ENCODE results near the gene SMYD2. TPM values are rescaled to one million over a fixed set of nuclear protein-coding genes. Genes with fewer than 3 reads are reported as not detected.

SMYD2 gene
- total and polyA plus RNA-seq, 2 of the 8 experiments (the other 6 are each of a cell fraction or from before 2014, with no cell fraction given), result 3.0 to 5.2 TPM

GRCh38 chr1:214341459-214341858 is 60.5 kb downstream of the SMYD2 start:
- no peak overlapping the region; the same call in 1 of the 2 replicates for H2BK5ac ChIP-seq (ENCODE audit: low read depth, low read length)
- no peak overlapping the region for H2BK15ac ChIP-seq (ENCODE audit: low read length)
- H4K91ac ChIP-seq (replicated peaks; ENCODE audit: insufficient read length, low read length), result no peak overlapping the region
- no peak overlapping the region for H4K5ac ChIP-seq (ENCODE audit: insufficient read length, low read depth, low read length)
- DNase-seq (ENCODE audit: low read depth in 1 of 2, low spot score in 2 of 2), result no peak
- H2BK120ac ChIP-seq (replicated peaks; ENCODE audit: low read depth, low read length), result no peak overlapping the region
- H3K18ac ChIP-seq (ENCODE audit: extremely low read depth, low read length), result no peak overlapping the region
- no peak overlapping the region for H3K27ac ChIP-seq (ENCODE audit: low read depth, low read length)
- ChIA-PET CTCF (ENCODE audit: partially characterized antibody) (interaction anchor here (0.7 to 19.1 kb wide), 10 partner anchors 8 to 286 kb away, joined by 3 to 610 read pairs (median 4); no protein-coding TSS in a partner anchor), POLR2A (ENCODE audit: partially characterized antibody) (interaction anchor here (1.3 to 1.5 kb wide), 2 partner anchors 62 to 107 kb away, joined by 3 to 5 read pairs; no protein-coding TSS in a partner anchor)
- H2BK12ac ChIP-seq (ENCODE audit: low read depth, low read length), result no peak overlapping the region; the same call in 1 of the 2 replicates
- no peaks in the 10 kb centered on the region for H3K79me1 ChIP-seq (ENCODE audit: low read depth, low read length)
- no peaks in the 10 kb centered on the region for H4K20me1 ChIP-seq (replicated peaks in 1 of 2; ENCODE audit: control insufficient read depth in 1 of 2, insufficient read depth in 2 of 2, low read length in 2 of 2)
- WGBS, 2 experiments (ENCODE audit: extremely low coverage in 1 of 2, insufficient coverage in 1 of 2, insufficient read length in 1 of 2, insufficient replicate concordance in 2 of 2, low coverage in 1 of 2, low lambda C conversion rate in 2 of 2, missing lambda C conversion rate in 1 of 2), result 92% methylated on average over 3 of the region's 3 CpGs; no CpG with 5 or more reads in 1 of the 2 experiments
- no peak overlapping the region for H3K4me2 ChIP-seq (ENCODE audit: insufficient read depth in 1 of 2, low read depth in 2 of 2, low read length in 2 of 2)
- no peak overlapping the region for H3K4me3 ChIP-seq (ENCODE audit: extremely low read depth in 1 of 4, insufficient read depth in 2 of 4, low read depth in 3 of 4, low read length in 4 of 4)
- peaks cover 0 to 2% of the 10 kb centered on the region in 2 experiments; a peak in 1 of 4 replicates for H3K9me3 ChIP-seq (ENCODE audit: insufficient read depth in 2 of 2, low read depth in 1 of 2, low read length in 1 of 2)
- no peaks in the 10 kb centered on the region for H3K27me3 ChIP-seq (replicated peaks in 1 of 4; ENCODE audit: control insufficient read depth in 3 of 4, extremely low read depth in 1 of 4, insufficient read depth in 3 of 4, low read length in 3 of 4)
- H2AFZ ChIP-seq (ENCODE audit: low read length), result no peak overlapping the region
- no peak overlapping the region for H3K14ac ChIP-seq (ENCODE audit: insufficient read length)
- no peak overlapping the region for H2BK20ac ChIP-seq (ENCODE audit: low read length)
- no peak overlapping the region for H3K4ac ChIP-seq (replicated peaks; ENCODE audit: insufficient read length, low read depth, low read length)
- H3K9ac ChIP-seq (replicated peaks in 1 of 4; ENCODE audit: extremely low read depth in 1 of 4, low read depth in 3 of 4, low read length in 3 of 4), result no peak overlapping the region
- no peaks in the 10 kb centered on the region for H3K79me2 ChIP-seq (ENCODE audit: control insufficient read depth in 1 of 2, insufficient read depth in 2 of 2, low read length in 2 of 2)
- H3K23ac ChIP-seq (ENCODE audit: insufficient read length), result no peak overlapping the region
- peaks cover 0 to 8% (median 6%) of the 10 kb centered on the region in 4 experiments; a peak in 5 of 7 replicates for H3K4me1 ChIP-seq (replicated peaks in 1 of 4; ENCODE audit: control insufficient read depth in 3 of 4, insufficient read depth in 4 of 4, low read length in 3 of 4)
- no peak overlapping the region for H3K56ac ChIP-seq (replicated peaks; ENCODE audit: insufficient read length, low read depth, low read length)
- no peaks in the 10 kb centered on the region; the same call in 1 of the 2 replicates for H3K23me2 ChIP-seq (ENCODE audit: low read depth, low read length)
- H4K8ac ChIP-seq (ENCODE audit: extremely low read depth, insufficient read depth, low read length), result no peak overlapping the region
- H3K36me3 ChIP-seq (ENCODE audit: control insufficient read depth in 2 of 4, insufficient read depth in 4 of 4, low read length in 3 of 4), result peaks cover 0 to 10% (median 4%) of the 10 kb centered on the region in 4 experiments; a peak in 3 of 8 replicates
- peak overlapping the region; percentile 60; the same call in 1 of the 2 replicates for H2AK5ac ChIP-seq (ENCODE audit: low read depth, low read length)
- no peak for FAIRE-seq
- TF ChIP-seq CTBP2 (IDR thresholded peaks at IDR 0.05; ENCODE audit: borderline replicate concordance, insufficient read depth, insufficient read length, low read length), result no peak
- TF ChIP-seq CTCF (IDR thresholded peaks at IDR 0.05; ENCODE audit: control extremely low read depth in 1 of 3, insufficient read depth in 1 of 3, low read depth in 1 of 3, low read length in 3 of 3), result no peak
- TF ChIP-seq FOSL1 (IDR thresholded peaks at IDR 0.05; ENCODE audit: insufficient read depth, low read depth, low read length), result no peak
- TF ChIP-seq TAF7 (optimal IDR thresholded peaks at IDR 0.05; ENCODE audit: borderline replicate concordance, low read depth, low read length), result no peak
- TF ChIP-seq SIX5 (IDR thresholded peaks at IDR 0.05; ENCODE audit: low read depth, low read length), result no peak
- TF ChIP-seq BRCA1 (IDR thresholded peaks at IDR 0.05; ENCODE audit: low read depth, low read length), result no peak

Measured in H1 (cell line).